Kidney glomerular epithelial cell (primary cell): ENCODE data around the gene ABCD1.
"Not testable (repeated sequence)": the region's sequence is repeated elsewhere in the genome, so short reads cannot be mapped to it uniquely, and the experiment has no call there.

ENCODE experiments used
- DNase-seq: peaks from one replicate; lab custom pipeline; 2025; lab: John Stamatoyannopoulos, UW

ABCD1 gene

GRCh38 chrX:153694256-153694655 is 30.4 kb upstream of the ABCD1 start:
- DNase-seq, result not testable (repeated sequence)

GRCh38 chrX:153694687-153695270 is 29.9 kb upstream of the ABCD1 start:
- no peak for DNase-seq

GRCh38 chrX:153696100-153696499 is 28.6 kb upstream of the ABCD1 start:
- DNase-seq, result no peak

GRCh38 chrX:153696538-153696937 is 28.1 kb upstream of the ABCD1 start:
- not testable (repeated sequence) for DNase-seq

GRCh38 chrX:153696986-153697722 is 27.5 kb upstream of the ABCD1 start:
- DNase-seq, result not testable (repeated sequence)

- no peak for DNase-seq
These were observed 26.5 kb upstream of the ABCD1 start for GRCh38 chrX:153697924-153698865.

GRCh38 chrX:153699210-153699783 is 25.4 kb upstream of the ABCD1 start:
- not testable (repeated sequence) for DNase-seq

GRCh38 chrX:153699784-153700371 is 24.8 kb upstream of the ABCD1 start:
- DNase-seq, result not testable (repeated sequence)

GRCh38 chrX:153700376-153700945 is 24.2 kb upstream of the ABCD1 start:
- DNase-seq, result no peak

- no peak for DNase-seq
These were observed 23.7 kb upstream of the ABCD1 start for GRCh38 chrX:153700967-153701366.

GRCh38 chrX:153701706-153702105 is 22.9 kb upstream of the ABCD1 start:
- no peak for DNase-seq

GRCh38 chrX:153702336-153703035 is 22.2 kb upstream of the ABCD1 start:
- no peak for DNase-seq

- DNase-seq, result no peak
These were observed 21.7 kb upstream of the ABCD1 start for GRCh38 chrX:153703036-153703370.

- no peak for DNase-seq
These were observed 20.6 kb upstream of the ABCD1 start for GRCh38 chrX:153704021-153704526.

GRCh38 chrX:153704631-153705402 is 19.8 kb upstream of the ABCD1 start:
- DNase-seq, result not testable (repeated sequence)

GRCh38 chrX:153705403-153706060 is 19.1 kb upstream of the ABCD1 start:
- DNase-seq, result not testable (repeated sequence)

GRCh38 chrX:153706799-153707198 is 17.9 kb upstream of the ABCD1 start:
- no peak for DNase-seq

GRCh38 chrX:153707406-153707805 is 17.2 kb upstream of the ABCD1 start:
- DNase-seq, result no peak

GRCh38 chrX:153708415-153708814 is 16.2 kb upstream of the ABCD1 start:
- DNase-seq, result peak; percentile 71
